Thyroid gland (tissue), 4 donors: ENCODE results near the gene NACAD.

ENCODE experiments used
- CTCF ChIP-seq, 6 experiments: fragments of 200-600 bp in 3 of 6; fragments of 450-650 bp in 3 of 6; sonication (generic) in 3 of 6; IDR thresholded peaks; one replicate each; pipeline ENCODE4 v1.5.1; 2016 to 2019; ENCODE audit warnings: antibody characterized with exemption in 6 of 6, mild to moderate bottlenecking in 2 of 6, inconsistent platforms in 1 of 6, moderate library complexity in 1 of 6
- POLR2A ChIP-seq, 2 donors: fragments of 450-650 bp; IDR thresholded peaks; one replicate each; pipeline ENCODE4 v1.6.1; 2017; ENCODE audit warnings: antibody characterized with exemption in 2 of 2, mild to moderate bottlenecking in 2 of 2, moderate library complexity in 1 of 2

- TF ChIP-seq POLR2A (IDR thresholded peaks at IDR 0.05) (no peak), CTCF (IDR thresholded peaks at IDR 0.05) (no peak)
Measured at GRCh38 chr7:45129181-45129800, 40.5 kb upstream of the NACAD start.
